Muscle layer of duodenum (tissue), 2 donors: Measurements from ENCODE around the gene USP3.
"Not testable (repeated sequence)": the region's sequence is repeated elsewhere in the genome, so short reads cannot be mapped to it uniquely, and the experiment has no call there.

Experiments used
- H3K27ac ChIP-seq: one replicate; pipeline ENCODE4 v1.7.0; 2013; ENCODE audit warnings: mild to moderate bottlenecking, low read length
- H3K27me3 ChIP-seq: one replicate; pipeline ENCODE4 v1.7.0; 2013; ENCODE audit warnings: low read depth, mild to moderate bottlenecking, control low read depth, low read length
- H3K36me3 ChIP-seq, 2 donors: one replicate each; pipeline ENCODE4 v1.7.0; 2013; ENCODE audit warnings: low read length in 2 of 2, control low read depth in 1 of 2, mild to moderate bottlenecking in 1 of 2; ENCODE audit not compliant: insufficient read depth in 2 of 2, control insufficient read depth in 1 of 2
- H3K4me1 ChIP-seq, 2 donors: one replicate each; pipeline ENCODE4 v1.7.0; 2013; ENCODE audit warnings: low read length in 2 of 2, mild to moderate bottlenecking in 2 of 2, control low read depth in 1 of 2, moderate library complexity in 1 of 2; ENCODE audit not compliant: insufficient read depth in 2 of 2, control insufficient read depth in 1 of 2
- H3K4me3 ChIP-seq, 2 donors: one replicate each; pipeline ENCODE4 v1.7.0; 2013; ENCODE audit warnings: low read length in 2 of 2, low read depth in 1 of 2, mild to moderate bottlenecking in 1 of 2
- H3K9me3 ChIP-seq, 2 donors: one replicate each; pipeline ENCODE4 v1.7.0; 2013; ENCODE audit warnings: low read length in 2 of 2, control low read depth in 1 of 2, mild to moderate bottlenecking in 1 of 2; ENCODE audit not compliant: control insufficient read depth in 1 of 2
- donor health status: healthy.

USP3 gene

GRCh38 chr15:63519548-63520178 is 15.3 kb downstream of the USP3 start:
- Histone ChIP-seq H3K4me1 (peaks cover 14 to 58% of the 10 kb centered on the region in 2 donors), H3K4me3 (no peak overlapping the region), H3K27me3 (no peaks in the 10 kb centered on the region), H3K27ac (no peak overlapping the region), H3K36me3 (no peaks in the 10 kb centered on the region), H3K9me3 (no peaks in the 10 kb centered on the region)

- H3K27ac ChIP-seq, H3K4me3 ChIP-seq, H3K9me3 ChIP-seq, H3K27me3 ChIP-seq, H3K36me3 ChIP-seq: not testable (repeated sequence)
- peaks cover 8 to 53% of the 10 kb centered on the region in 2 donors for H3K4me1 ChIP-seq
Observed at GRCh38 chr15:63520462-63520861, 16.1 kb downstream of the USP3 start.

GRCh38 chr15:63522225-63522578 is 17.8 kb downstream of the USP3 start:
- Histone ChIP-seq H3K4me3 (no peak overlapping the region), H3K36me3 (no peaks in the 10 kb centered on the region), H3K9me3 (no peaks in the 10 kb centered on the region), H3K4me1 (peaks cover 0 to 43% of the 10 kb centered on the region in 2 donors), H3K27me3 (no peaks in the 10 kb centered on the region), H3K27ac (no peak overlapping the region)

GRCh38 chr15:63523306-63523990 is 19.1 kb downstream of the USP3 start:
- Histone ChIP-seq H3K4me1 (peaks cover 0 to 33% of the 10 kb centered on the region in 2 donors), H3K27me3 (no peaks in the 10 kb centered on the region), H3K36me3 (no peaks in the 10 kb centered on the region), H3K4me3 (no peak overlapping the region), H3K9me3 (no peaks in the 10 kb centered on the region), H3K27ac (no peak overlapping the region)

- Histone ChIP-seq H3K4me1 (peaks cover 0 to 27% of the 10 kb centered on the region in 2 donors), H3K4me3 (no peak overlapping the region), H3K27ac (no peak overlapping the region), H3K27me3 (no peaks in the 10 kb centered on the region), H3K9me3 (no peaks in the 10 kb centered on the region), H3K36me3 (no peaks in the 10 kb centered on the region)
Observed at GRCh38 chr15:63524316-63525015, 20.1 kb downstream of the USP3 start.

- H3K4me3 ChIP-seq = no peak overlapping the region
- no peaks in the 10 kb centered on the region for H3K9me3 ChIP-seq
- H3K27ac ChIP-seq = no peak overlapping the region
- H3K27me3 ChIP-seq = no peaks in the 10 kb centered on the region
- peaks cover 0 to 27% of the 10 kb centered on the region in 2 donors for H3K4me1 ChIP-seq
- H3K36me3 ChIP-seq = no peaks in the 10 kb centered on the region
Observed at GRCh38 chr15:63526401-63526800, 22.0 kb downstream of the USP3 start.

GRCh38 chr15:63528138-63528659 is 23.8 kb downstream of the USP3 start:
- Histone ChIP-seq H3K9me3 (no peaks in the 10 kb centered on the region), H3K27ac (no peak overlapping the region), H3K27me3 (no peaks in the 10 kb centered on the region), H3K4me3 (no peak overlapping the region), H3K4me1 (peaks cover 0 to 12% of the 10 kb centered on the region in 2 donors), H3K36me3 (no peaks in the 10 kb centered on the region)

GRCh38 chr15:63530235-63530634 is 25.8 kb downstream of the USP3 start:
- no peak overlapping the region for H3K4me3 ChIP-seq
- no peaks in the 10 kb centered on the region for H3K9me3 ChIP-seq
- no peaks in the 10 kb centered on the region for H3K4me1 ChIP-seq
- H3K27me3 ChIP-seq = no peaks in the 10 kb centered on the region
- H3K27ac ChIP-seq = no peak overlapping the region
- H3K36me3 ChIP-seq = no peaks in the 10 kb centered on the region

GRCh38 chr15:63530752-63531299 is 26.4 kb downstream of the USP3 start:
- no peaks in the 10 kb centered on the region for H3K36me3 ChIP-seq
- H3K4me1 ChIP-seq = no peaks in the 10 kb centered on the region
- no peaks in the 10 kb centered on the region for H3K27me3 ChIP-seq
- no peak overlapping the region for H3K4me3 ChIP-seq
- H3K27ac ChIP-seq = no peak overlapping the region
- no peaks in the 10 kb centered on the region for H3K9me3 ChIP-seq

- H3K4me1 ChIP-seq = no peaks in the 10 kb centered on the region
- H3K4me3 ChIP-seq = no peak overlapping the region
- no peaks in the 10 kb centered on the region for H3K36me3 ChIP-seq
- H3K9me3 ChIP-seq = no peaks in the 10 kb centered on the region
- no peaks in the 10 kb centered on the region for H3K27me3 ChIP-seq
- no peak overlapping the region for H3K27ac ChIP-seq
Observed at GRCh38 chr15:63531586-63531985, 27.2 kb downstream of the USP3 start.

- no peaks in the 10 kb centered on the region for H3K27me3 ChIP-seq
- peaks cover 0 to 3% of the 10 kb centered on the region in 2 donors for H3K36me3 ChIP-seq
- H3K4me3 ChIP-seq = no peak overlapping the region
- H3K9me3 ChIP-seq = no peaks in the 10 kb centered on the region
- no peaks in the 10 kb centered on the region for H3K4me1 ChIP-seq
- H3K27ac ChIP-seq = no peak overlapping the region
Observed at GRCh38 chr15:63532307-63532744, 27.9 kb downstream of the USP3 start.
